HEK293 (cell line): ENCODE results near the gene IL3.

Experiments
- BCL11B ChIP-seq: fragments of 450-650 bp; formaldehyde crosslinking; IDR thresholded peaks from 2 replicates; pipeline ENCODE4 v1.5.1; 2016; ENCODE audit warnings: low read depth, missing biosample characterization, missing genetic modification characterization
- CTCF ChIP-seq: fragments of 450-650 bp; formaldehyde crosslinking; IDR thresholded peaks from 2 replicates; pipeline ENCODE4 v1.5.1; 2016; ENCODE audit warnings: missing biosample characterization, missing genetic modification characterization
- ZNF121 ChIP-seq: fragments of 450-650 bp; formaldehyde crosslinking; IDR thresholded peaks from 2 replicates; pipeline ENCODE4 v1.5.1; 2016; ENCODE audit warnings: missing biosample characterization, missing genetic modification characterization

GRCh38 chr5:132069994-132070393, 9.5 kb downstream of the IL3 start:
- TF ChIP-seq CTCF (tag by site-specific recombination): no peak
- no peak for TF ChIP-seq ZNF121
- TF ChIP-seq BCL11B: no peak
